ENCODE measurements around the gene FAM47E.

FAM47E gene

DNA sequence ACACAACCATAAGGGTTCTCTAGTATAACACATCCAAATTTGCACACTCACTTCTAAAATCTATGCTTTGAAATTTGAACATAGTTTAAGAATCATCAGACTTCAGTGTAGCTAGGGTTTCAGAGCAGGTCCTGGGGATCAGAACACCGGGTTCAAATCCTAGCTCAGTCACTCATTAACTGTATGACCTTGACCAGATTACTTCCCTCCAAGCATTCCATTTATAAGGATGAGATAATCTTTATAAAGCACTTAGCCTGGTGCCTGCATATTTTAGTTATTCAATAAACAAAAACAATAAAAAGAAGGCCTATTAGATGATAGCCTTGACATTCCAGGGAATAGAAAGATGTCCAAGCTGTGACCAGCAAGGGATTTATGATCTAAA, 50.2 kb downstream of the FAM47E start:
- no peak for DNase-seq (ENCODE audit: low spot score)

DNA sequence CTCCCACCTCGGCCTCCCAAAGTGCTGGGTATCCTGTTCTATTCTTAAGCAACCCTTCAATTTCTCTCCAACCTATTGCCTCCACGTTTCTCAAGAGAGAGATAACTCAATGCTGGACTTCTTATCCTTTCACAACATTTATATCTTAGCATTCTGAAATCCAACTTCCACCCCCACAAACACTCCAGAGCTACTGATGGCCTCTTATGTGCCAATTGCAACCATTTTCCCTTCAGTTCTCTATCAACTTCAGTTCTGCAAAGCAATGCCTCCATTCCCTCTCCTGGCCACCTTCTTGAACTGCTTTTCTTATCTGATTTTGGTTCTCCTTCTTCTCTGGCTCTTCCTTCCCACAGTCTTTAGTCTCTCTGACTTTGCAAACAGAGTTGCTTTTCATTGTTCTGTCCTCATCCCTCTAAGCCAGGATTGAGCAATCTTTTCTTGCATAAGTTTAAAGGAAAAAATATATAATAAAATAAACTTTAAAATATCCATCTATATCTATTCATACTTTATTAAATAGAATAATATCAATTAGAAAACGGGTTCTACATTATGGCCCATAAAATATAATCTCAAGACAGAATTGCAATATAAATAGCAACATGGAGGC, 51.4 kb downstream of the FAM47E start:
- no peak for DNase-seq (ENCODE audit: low spot score)

DNA sequence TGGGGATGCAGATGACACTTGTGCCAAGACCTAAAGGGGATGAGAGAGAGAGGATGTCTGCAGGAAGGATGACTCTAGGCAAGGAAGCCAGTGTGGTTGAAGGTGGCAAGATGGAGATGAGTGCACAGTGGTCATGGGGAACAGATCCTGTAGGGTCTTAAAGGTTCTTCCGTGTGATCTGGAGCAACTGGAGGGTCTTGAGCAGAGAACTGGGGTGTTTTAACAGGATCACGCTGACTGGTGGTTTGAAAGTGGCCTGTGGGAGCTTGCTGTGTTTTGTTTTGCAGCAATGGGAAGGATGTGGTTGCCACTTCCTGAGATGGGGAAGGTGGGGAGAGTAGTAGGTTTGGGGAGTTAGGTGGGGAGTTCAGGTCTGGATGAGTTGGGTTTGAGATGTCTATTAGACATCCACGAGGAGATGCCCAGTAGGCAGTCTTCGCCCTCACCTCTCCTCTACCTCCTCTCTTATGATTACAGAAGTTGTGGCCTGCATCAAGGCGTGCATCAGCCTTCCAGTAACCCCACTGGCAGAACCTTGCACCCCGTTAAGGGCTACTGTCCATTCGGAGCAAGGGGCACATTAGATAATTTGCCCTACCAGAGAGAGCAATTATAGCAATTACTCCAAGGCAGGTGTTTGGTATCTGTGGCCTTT, 53.6 kb downstream of the FAM47E start:
- peak; percentile 26 for DNase-seq (ENCODE audit: low spot score)

DNA sequence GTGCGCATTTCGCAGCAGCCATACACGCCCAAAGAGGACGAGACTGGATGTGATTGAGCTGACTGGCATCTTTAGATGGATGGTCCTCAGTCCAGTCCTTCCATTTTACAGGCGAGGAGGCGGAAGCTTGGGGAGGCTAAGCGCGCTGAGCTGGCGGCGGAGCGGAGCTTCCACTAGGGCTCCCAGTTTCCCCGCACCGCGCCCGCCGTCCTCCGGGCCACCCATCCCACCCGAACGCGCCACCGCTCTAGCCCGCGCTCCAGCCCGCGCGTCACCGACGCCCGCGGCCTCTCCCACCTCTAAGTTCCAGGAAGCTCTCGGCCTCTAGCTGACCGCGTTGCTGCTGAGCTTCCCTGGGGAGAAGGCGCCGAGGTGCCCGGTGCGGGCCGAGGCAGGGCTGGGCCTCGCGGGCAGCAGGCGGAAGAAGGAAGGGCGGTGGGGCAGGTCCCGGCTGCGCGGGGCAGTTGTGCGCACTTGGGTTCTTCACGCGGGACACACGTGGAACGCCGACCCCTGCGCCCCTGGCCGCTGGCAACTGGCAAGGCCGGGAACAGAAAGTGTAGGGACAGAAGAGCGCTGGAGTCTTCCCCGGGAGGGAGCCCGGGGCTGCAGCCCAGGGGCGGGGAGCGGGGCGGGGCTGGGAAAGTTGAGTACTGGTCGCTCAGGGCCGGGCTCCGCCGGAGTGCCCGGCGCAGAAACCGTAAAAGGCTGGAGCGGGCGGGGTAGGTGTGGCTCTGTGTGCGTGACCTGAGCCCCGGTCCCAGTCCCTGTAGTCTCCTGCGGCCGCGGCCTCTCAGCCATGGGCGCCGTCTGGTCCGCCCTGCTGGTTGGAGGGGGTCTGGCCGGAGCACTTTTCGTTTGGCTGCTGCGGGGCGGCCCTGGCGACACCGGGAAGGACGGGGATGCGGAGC, 54.7 kb downstream of the FAM47E start, which contains the start of gene STBD1:
Gene STBD1, plus strand, starts transcription at position 763 of the 911 bp plus-strand sequence. Its CDS starts 37 bp downstream, at position 800.
- DNase-seq (ENCODE audit: low spot score): peak; percentile 10

DNA sequence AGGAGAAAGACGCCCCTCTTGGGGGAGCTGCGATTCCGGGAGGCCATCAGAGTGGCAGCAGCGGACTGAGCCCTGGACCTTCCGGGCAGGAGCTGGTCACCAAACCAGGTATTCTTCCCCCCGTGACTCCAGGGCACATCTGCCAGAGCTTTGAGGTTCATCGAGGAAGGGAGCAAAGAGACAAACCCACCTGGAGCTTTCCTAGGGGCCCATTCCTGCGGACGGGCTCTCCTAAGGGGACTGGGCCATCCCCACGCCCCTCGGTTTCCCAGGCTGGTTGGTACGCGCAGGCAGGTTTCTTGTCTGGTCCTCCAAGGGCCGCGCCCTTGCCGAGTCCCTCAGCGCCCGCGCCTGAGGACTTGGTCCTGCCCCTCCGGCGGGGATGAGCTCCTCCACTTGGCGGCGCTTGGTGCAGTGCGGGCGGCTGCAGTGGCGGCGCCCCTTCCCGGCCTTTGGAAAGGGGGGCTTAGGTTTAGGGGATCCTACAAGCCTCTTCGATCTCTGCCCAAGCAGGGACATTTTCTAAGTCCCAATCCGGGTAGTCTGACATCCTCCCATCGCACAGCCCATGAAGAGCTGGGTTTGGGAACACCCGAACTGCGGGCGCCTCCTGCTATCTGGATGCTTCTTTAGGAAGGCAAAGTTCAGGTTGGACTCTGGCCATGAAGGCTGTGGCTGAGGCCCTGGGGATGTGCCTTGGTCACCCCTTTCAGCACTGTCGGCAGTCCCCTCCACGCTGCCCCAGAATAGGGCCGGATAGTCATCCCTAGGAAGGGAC, 55.5 kb downstream of the FAM47E start:
- peak; percentile 7 for DNase-seq (ENCODE audit: low spot score)

DNA sequence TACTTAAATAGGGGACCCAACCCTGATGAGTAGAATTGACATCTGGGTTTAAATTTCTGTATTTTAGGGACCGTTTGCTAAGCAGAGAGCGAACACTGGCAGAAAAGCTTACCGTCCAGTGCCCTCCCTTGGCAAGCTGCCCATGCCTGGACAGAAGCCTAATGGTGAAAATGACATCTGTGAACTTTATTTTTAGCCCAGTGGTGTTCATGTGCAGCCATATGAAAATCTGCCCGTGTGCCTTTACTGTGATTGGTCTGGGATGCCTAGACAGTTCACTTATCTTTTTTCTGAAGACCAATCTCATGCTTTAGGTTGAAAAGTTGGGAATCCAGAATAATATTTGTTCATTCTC, 56.1 kb downstream of the FAM47E start:
- DNase-seq (ENCODE audit: low spot score): no peak

DNA sequence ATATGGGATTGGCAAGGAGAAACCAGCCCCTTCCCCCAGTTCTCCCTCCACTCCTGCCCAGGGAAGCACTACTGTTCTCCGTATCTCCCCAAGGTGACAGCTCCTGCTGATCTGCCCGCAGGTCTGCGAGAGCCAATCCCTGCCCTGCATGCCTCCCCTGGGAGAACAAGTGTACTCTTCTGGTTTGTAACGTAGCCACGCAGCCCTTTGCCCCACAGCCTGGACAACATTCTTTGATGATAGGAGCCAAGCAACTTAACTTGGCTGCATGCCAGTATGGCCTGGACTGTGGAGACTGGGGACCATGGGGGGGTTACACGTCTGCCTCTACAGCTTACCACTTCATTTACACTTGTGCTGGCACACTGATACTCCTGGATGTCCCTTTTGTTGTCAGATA, 57.0 kb downstream of the FAM47E start:
- DNase-seq (ENCODE audit: low spot score): no peak

DNA sequence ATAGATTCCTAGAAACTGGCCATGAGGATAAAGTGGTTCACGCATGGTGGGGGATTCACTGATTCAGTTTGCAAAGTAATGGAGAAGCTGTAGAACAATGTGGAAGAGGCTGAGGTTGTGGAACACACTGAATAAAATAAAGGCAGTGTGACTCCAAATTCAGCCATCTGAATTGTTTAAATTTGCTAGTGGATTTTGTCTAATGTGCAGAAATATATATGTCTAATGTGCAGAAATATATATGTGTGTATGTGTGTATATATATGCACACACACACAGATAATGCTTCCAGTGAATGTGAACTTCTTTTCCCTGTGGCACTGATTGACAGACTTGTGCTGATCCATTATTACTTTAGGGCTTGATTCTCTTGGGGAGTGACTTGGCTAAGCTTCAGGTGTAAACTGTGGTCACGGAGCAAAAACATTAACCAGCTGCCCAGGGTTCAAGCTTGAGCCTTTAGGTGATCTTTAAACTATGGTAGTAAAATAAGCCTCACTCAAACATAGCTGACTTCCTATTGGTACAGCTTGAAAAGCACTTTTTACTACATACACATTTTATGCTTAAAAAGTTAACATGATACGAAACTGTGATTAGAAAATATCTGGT, 58.5 kb downstream of the FAM47E start:
- DNase-seq (ENCODE audit: low spot score): no peak

DNA sequence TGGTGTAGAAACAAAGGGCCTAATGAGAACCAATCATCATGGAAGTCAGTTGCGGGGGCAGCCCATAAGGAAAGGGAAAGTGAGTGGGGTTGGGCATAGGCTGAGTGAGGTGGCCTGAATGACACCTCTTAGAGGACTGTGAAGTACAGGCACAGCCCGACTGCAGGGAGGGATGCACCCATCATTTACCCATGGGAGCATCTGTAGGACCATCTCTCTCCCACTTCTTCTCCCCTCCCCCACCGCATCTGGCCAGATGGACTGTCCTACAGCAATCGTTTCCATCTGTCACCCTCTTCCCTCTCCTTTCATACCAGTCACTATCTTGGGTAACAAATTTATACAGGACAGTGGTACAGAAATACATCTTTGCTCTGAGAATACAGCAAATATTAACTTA, 59.2 kb downstream of the FAM47E start:
- no peak for DNase-seq (ENCODE audit: low spot score)

DNA sequence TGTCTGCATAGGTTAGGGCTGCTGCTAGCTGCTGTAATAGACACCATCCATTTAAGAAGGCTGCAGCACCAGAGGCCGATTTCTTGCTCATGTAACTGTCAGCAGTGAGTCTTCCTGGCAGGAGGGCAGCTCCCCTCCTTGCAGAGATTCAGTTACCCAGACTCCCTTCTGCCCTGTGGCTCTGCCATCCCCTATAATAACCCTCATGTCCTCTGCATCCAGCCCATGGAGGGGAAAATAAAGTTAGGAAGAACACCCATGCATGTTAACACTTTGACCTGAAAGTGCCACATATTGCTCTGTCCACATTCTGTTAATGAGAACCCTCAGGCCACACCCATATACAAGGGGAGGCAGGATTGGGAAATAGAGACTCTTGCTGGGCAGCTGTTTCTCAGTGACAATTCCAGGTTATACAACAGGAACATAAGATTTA, 60.4 kb downstream of the FAM47E start:
- DNase-seq (ENCODE audit: low spot score): no peak

DNA sequence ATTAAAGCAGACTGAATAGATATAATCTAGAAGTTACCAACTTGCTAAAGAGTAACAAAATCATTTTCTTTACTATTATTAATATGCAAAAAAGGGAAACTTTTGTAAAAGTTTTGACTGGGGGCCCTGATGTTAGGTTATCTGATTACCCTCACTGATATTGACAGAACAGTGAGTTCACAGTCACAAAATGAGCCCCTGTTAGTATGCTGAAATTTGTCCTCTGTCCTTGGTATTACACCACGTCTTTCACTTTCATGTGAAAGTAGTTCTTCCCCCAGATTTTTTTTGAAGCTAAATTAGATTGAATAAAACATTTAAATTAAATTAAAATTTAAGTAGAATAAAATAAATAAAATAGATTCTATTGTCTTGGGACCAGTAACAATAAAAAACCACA, 60.9 kb downstream of the FAM47E start:
- no peak for DNase-seq (ENCODE audit: low spot score)

DNA sequence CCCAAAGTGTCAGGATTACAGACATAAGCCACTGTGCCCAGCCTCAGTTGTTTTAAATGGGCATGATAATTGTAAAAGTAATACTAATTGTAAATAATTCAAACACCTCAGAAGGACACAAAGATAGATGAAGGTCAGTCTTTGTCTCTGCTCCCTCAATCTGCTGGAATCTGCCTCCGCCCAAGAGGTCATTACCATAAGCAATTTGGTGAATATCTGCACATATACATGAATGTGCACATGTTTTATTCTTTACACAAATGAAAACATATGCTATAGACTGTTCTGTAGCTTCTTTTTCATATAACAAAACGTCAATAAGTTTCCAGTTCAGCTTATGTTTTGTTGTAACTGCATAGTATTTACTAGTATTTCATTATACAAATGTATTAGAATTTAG, 62.0 kb downstream of the FAM47E start:
- DNase-seq (ENCODE audit: low spot score): no peak

DNA sequence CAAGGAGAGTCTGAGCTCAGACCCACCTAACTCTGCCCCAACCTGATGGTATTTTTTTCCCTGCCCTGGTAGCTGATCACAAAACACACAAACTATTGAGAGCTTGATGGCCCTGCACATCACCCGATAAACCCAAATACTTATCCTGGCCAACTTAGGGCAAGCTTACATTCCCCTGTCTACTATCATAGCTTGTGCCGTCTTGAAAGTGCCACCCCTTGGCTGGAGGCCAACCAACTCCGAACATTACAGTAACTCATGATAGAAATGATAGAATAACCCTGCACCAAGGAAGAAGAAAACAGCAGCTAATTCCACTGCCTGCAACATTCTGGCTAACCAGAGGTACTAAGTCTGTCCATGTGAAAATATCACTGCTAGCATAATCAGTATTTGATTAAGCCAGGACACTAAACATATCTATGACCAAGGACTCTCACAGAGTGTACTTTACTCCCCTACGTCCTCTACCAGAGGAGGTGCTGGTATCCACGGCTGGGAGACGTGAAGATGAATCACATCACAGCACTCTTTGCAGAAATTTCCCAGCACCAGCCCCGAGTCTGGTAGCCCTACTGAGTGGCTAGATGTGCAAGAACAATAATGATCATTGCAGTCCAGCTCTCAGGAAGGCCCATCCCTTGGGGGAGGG, 63.9 kb downstream of the FAM47E start:
- no peak for DNase-seq (ENCODE audit: low spot score)

DNA sequence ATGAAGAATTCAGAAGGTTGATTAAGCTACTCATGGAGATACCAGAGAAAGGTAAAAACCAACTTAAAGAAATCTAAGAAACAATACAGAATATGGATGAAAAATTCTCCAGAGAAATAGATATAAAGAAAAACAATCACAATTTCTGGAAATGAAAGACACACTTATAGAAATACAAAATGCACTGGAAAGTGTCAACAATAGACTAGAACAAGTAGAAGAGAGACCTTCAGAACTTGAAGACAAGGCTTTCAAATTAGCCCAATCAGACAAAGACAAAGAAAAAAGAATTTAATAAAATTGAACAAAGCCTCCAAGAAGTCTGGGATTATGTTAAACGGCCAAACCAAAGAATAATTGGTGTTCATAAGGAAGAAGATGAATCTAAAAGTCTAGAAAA, 64.6 kb downstream of the FAM47E start:
- DNase-seq (ENCODE audit: low spot score): no peak

DNA sequence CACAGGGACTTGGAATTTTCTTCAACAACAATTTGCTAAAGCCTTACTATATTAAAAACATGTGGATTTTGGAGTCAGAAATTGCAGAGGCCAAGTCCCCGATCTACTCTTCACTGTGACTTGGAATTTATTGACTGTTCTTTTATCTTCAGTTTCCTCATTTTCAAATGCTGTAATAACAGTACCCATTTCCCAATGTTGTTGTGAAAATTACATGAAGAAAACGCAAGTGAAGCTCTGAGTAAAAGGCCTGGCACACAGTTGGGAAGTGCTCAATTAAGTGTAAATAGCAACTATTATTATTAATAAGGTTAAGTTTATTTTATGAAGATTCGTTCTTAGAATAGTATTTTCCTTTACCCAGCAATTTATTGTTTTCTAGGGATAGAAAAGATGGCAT, 70.7 kb downstream of the FAM47E start:
- no peak for DNase-seq (ENCODE audit: low spot score)

DNA sequence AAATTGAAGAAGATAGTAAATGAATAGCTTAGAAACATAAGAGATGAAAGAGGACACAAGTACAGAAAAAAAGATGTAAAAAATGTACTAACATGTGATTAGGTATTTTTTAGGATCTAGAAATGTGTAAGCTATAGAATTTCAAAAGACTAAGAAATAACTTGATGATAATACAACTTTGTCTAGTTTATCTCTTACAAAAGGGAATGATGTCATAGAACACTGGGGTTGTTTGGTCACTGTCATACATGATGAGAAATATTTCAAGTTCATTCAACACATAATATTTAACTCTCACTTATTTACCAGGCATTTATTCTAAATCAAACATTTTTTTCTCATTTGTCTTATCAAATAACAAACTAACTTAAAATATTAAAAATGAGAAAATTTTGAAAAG, 73.6 kb downstream of the FAM47E start:
- DNase-seq (ENCODE audit: low spot score): no peak

DNA sequence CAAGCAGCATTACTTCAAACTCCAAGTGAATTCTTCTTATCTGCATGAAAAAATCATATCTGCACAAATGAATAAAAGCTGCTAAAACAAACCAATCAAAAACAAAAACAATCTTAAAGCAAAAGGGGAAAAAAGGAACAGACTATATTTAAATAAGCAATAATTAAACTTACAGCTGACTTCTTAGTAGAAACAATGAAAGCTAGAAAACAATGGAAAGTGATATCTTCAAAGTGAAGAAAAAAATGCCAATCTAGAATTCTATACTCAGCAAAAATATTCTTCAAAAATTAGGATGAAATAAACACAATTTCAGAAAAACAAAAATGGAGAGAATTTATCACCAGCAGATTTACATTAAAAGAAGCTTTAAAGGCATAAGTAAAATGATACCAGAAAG, 75.0 kb downstream of the FAM47E start:
- DNase-seq (ENCODE audit: low spot score): no peak

All from CD4-positive, alpha-beta T cell treated with Interleukin-6 at 100 ng/mL for 8 hours (primary cell).